ENCODE data around the gene NUTM1. TPM values are rescaled to one million over a fixed set of nuclear protein-coding genes. Genes with fewer than 3 reads are reported as not detected.

The NUTM1 gene
- total and polyA plus RNA-seq, 2 of the 13 experiments (the other 11 are each of a cell fraction or from before 2014, with no cell fraction given), result not detected

DNA sequence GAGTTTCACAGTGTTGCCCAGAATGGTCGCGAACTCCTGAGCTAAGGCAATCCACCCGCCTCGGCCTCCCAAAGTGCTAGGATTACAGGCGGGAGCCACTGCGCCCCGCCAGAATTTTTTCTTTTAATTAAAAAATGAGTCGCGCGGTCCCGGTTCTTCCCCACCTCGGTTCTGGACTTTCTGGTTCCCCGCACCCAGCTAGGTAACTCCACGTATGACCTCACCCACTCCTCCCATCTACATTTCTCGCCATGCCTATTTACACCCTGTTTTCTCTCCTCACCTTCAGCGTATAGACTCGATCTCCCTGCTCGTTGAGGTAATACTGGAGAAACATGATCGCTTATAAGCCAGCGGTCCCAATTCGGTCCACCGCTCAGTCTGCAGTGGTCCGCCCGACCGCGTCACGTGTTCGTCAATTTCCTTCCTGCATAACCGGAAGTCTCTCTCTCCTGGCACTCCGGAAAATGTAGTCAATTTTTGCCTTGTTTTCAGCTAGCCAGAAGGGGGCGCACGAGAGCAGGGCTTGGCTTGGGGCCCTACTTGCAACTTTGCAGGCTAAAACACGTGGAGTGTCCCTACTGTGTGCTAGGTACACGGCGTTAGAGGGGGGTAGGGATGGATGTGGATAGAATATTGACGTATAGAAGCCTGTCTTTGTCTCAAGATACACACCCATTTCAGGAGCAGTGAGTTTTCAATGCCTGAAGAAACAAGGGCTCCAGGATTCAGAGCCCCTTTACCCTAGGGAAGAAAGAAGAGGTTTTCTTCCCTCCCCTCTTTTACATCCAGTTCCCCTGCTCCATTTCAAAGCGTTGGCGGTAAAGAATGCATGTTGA lies at the start of gene NUTM1, which contains the start of gene NOP10 (continued):
- TF ChIP-seq, protein P1, sequence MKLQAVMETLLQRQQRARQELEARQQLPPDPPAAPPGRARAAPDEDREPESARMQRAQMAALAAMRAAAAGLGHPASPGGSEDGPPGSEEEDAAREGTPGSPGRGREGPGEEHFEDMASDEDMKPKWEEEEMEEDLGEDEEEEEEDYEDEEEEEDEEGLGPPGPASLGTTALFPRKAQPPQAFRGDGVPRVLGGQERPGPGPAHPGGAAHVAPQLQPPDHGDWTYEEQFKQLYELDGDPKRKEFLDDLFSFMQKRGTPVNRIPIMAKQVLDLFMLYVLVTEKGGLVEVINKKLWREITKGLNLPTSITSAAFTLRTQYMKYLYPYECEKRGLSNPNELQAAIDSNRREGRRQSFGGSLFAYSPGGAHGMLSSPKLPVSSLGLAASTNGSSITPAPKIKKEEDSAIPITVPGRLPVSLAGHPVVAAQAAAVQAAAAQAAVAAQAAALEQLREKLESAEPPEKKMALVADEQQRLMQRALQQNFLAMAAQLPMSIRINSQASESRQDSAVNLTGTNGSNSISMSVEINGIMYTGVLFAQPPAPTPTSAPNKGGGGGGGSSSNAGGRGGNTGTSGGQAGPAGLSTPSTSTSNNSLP (IDR thresholded peaks at IDR 0.05; ENCODE audit: low read depth, low read length), result peak; percentile 66
- no peak for TF ChIP-seq ZNF136 (CRISPR knock-in tag; IDR thresholded peaks at IDR 0.05; ENCODE audit: low read depth)
- TF ChIP-seq CBX1 (IDR thresholded peaks at IDR 0.05; ENCODE audit: low read depth), result peak; percentile 79
- TF ChIP-seq NCOR1 (IDR thresholded peaks at IDR 0.05; ENCODE audit: borderline replicate concordance, low read length), result peak; percentile 21; the same call in 1 of the 2 replicates
- peak; percentile 77; the same call in 1 of the 2 replicates for TF ChIP-seq ZFX (CRISPR knock-in tag; IDR thresholded peaks at IDR 0.05; ENCODE audit: low read depth)
- peak; percentile 93 for TF ChIP-seq KAT8 (CRISPR knock-in tag; IDR thresholded peaks at IDR 0.05)
- peak; percentile 81 for TF ChIP-seq HDAC2 (CRISPR knock-in tag; IDR thresholded peaks at IDR 0.05)
- TF ChIP-seq IKZF1 (IDR thresholded peaks at IDR 0.05), result no peak
- 0 out of 2 replicates have a peak, but pooled peaks have one; percentile 37 for TF ChIP-seq ZNF564 (CRISPR knock-in tag; IDR thresholded peaks at IDR 0.05)
- TF ChIP-seq ZNF746 (CRISPR knock-in tag; IDR thresholded peaks at IDR 0.05), result peak; percentile 53; the same call in 1 of the 2 replicates
- TF ChIP-seq, protein P2, sequence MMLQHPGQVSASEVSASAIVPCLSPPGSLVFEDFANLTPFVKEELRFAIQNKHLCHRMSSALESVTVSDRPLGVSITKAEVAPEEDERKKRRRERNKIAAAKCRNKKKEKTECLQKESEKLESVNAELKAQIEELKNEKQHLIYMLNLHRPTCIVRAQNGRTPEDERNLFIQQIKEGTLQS (CRISPR knock-in tag; IDR thresholded peaks at IDR 0.05), result no peak
- TF ChIP-seq, protein P3, sequence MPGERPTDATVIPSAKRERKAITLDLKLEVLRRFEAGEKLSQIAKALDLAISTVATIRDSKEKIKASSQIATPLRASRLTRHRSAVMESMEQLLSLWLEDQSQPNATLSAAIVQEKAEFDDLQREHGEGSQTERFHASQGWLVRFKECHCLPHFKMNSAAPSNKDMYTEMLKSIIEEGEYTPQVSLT (CRISPR knock-in tag; IDR thresholded peaks at IDR 0.05; ENCODE audit: borderline replicate concordance, low read depth), result no peak
- no peak for TF ChIP-seq SOX6 (IDR thresholded peaks at IDR 0.05)
- TF ChIP-seq SOX6 (CRISPR knock-in tag; IDR thresholded peaks at IDR 0.05), result peak; percentile 76
- 0 out of 2 replicates have a peak, but pooled peaks have one; percentile 18 for TF ChIP-seq ZNF713 (CRISPR knock-in tag; IDR thresholded peaks at IDR 0.05)
- TF ChIP-seq, protein P4, sequence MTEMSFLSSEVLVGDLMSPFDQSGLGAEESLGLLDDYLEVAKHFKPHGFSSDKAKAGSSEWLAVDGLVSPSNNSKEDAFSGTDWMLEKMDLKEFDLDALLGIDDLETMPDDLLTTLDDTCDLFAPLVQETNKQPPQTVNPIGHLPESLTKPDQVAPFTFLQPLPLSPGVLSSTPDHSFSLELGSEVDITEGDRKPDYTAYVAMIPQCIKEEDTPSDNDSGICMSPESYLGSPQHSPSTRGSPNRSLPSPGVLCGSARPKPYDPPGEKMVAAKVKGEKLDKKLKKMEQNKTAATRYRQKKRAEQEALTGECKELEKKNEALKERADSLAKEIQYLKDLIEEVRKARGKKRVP (CRISPR knock-in tag; IDR thresholded peaks at IDR 0.05), result peak in 1 of 2 experiments; percentile 69; a peak in 2 of 4 replicates
- TF ChIP-seq THYN1 (CRISPR knock-in tag; IDR thresholded peaks at IDR 0.05; ENCODE audit: borderline replicate concordance, low read depth), result peak; percentile 79; the same call in 1 of the 2 replicates
- TF ChIP-seq, protein P5, sequence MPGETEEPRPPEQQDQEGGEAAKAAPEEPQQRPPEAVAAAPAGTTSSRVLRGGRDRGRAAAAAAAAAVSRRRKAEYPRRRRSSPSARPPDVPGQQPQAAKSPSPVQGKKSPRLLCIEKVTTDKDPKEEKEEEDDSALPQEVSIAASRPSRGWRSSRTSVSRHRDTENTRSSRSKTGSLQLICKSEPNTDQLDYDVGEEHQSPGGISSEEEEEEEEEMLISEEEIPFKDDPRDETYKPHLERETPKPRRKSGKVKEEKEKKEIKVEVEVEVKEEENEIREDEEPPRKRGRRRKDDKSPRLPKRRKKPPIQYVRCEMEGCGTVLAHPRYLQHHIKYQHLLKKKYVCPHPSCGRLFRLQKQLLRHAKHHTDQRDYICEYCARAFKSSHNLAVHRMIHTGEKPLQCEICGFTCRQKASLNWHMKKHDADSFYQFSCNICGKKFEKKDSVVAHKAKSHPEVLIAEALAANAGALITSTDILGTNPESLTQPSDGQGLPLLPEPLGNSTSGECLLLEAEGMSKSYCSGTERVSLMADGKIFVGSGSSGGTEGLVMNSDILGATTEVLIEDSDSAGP (CRISPR knock-in tag; IDR thresholded peaks at IDR 0.05; ENCODE audit: borderline replicate concordance), result peak; percentile 55
- TF ChIP-seq, protein P6, sequence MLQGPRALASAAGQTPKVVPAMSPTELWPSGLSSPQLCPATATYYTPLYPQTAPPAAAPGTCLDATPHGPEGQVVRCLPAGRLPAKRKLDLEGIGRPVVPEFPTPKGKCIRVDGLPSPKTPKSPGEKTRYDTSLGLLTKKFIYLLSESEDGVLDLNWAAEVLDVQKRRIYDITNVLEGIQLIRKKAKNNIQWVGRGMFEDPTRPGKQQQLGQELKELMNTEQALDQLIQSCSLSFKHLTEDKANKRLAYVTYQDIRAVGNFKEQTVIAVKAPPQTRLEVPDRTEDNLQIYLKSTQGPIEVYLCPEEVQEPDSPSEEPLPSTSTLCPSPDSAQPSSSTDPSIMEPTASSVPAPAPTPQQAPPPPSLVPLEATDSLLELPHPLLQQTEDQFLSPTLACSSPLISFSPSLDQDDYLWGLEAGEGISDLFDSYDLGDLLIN (CRISPR knock-in tag; IDR thresholded peaks at IDR 0.05; ENCODE audit: borderline replicate concordance), result no peak
- peak; percentile 84 for TF ChIP-seq ADNP (CRISPR knock-in tag; IDR thresholded peaks at IDR 0.05)
- TF ChIP-seq ETV5 (CRISPR knock-in tag; IDR thresholded peaks at IDR 0.05; ENCODE audit: borderline replicate concordance), result peak; percentile 93
- no peak for TF ChIP-seq ZNF484 (CRISPR knock-in tag; IDR thresholded peaks at IDR 0.05; ENCODE audit: borderline replicate concordance, low read depth)
- TF ChIP-seq CBX5 (CRISPR knock-in tag; IDR thresholded peaks at IDR 0.05; ENCODE audit: borderline replicate concordance), result peak; percentile 83; the same call in 1 of the 2 replicates
